GM12878 (cell line): ENCODE data around the gene PIP4K2A. TPM values are rescaled to one million over a fixed set of nuclear protein-coding genes. Genes with fewer than 3 reads are reported as not detected.

Source experiments
- ATAC-seq: fragments of 200-7000 bp; cut with Tn5 transposase; 3 replicates; pipeline ENCODE4 v1.9.1; 2020; ENCODE audit warnings: mild to moderate bottlenecking, moderate library complexity
- BruUV-seq: library from RNA; stranded (reverse); fragments of 400-500 nt; replicated peaks from 2 replicates; lab custom pipeline; 2021; lab: Mats Ljungman, UMichigan
- CTCF ChIA-PET: fragments of 300-600 bp; sonication (Branson Sonifier 250); formaldehyde crosslinking; extraction: SDS; loops from one replicate; lab custom pipeline; 2021; ENCODE audit warnings: inconsistent platforms; lab: Yijun Ruan, JAX
- POLR2A ChIA-PET: fragments of 350-600 bp; formaldehyde crosslinking; extraction: SDS; loops from one replicate; lab custom pipeline; 2021; ENCODE audit warnings: inconsistent platforms; lab: Charles Lee
- RAD21 ChIA-PET: fragments of 300-600 bp; sonication (Branson Sonifier 250); formaldehyde crosslinking; loops from one replicate; lab custom pipeline; 2023; ENCODE audit warnings: antibody characterized with exemption; ENCODE audit not compliant: unreplicated experiment; lab: Charles Lee
- SMC1A ChIA-PET: fragments of 300-600 bp; sonication (Branson Sonifier 250); formaldehyde crosslinking; loops from one replicate; lab custom pipeline; 2023; ENCODE audit not compliant: unreplicated experiment, uncharacterized antibody; lab: Charles Lee
- DNase-seq: peaks from one replicate; pipeline ENCODE4 v3.0.0-alpha.2; 2011; ENCODE audit warnings: low read depth, low spot score
- FAIRE-seq: peaks from 3 replicates; lab custom pipeline; 2011; peaks lifted over from hg19 to GRCh38; lab: Jason Lieb, UNC
- H2AFZ ChIP-seq: 2 replicates; pipeline ENCODE4 v1.6.0; 2011; ENCODE audit warnings: low read depth, low read length, control low read depth; ENCODE audit not compliant: control insufficient read depth
- H3K27ac ChIP-seq: 2 replicates; pipeline ENCODE4 v1.5.1; 2011; ENCODE audit warnings: control low read depth; ENCODE audit not compliant: control insufficient read depth, insufficient read depth
- H3K27me3 ChIP-seq, 2 experiments: replicated peaks in 1 of 2; 2 replicates each; pipeline versions ENCODE4 v1.6.0 to v1.6.1; 2011; ENCODE audit warnings: low read length in 1 of 2; ENCODE audit not compliant: control insufficient read depth in 2 of 2, insufficient read depth in 2 of 2
- H3K36me3 ChIP-seq, 2 experiments: 2 replicates each; pipeline ENCODE4 v1.5.1; 2011; ENCODE audit warnings: low read length in 1 of 2; ENCODE audit not compliant: control insufficient read depth in 2 of 2, insufficient read depth in 2 of 2
- H3K4me1 ChIP-seq: 2 replicates; pipeline ENCODE4 v1.6.1; 2011; ENCODE audit warnings: mild to moderate bottlenecking, low read length, moderate library complexity, mixed read lengths; ENCODE audit not compliant: control insufficient read depth, insufficient read depth
- H3K4me2 ChIP-seq: 2 replicates; pipeline ENCODE4 v1.6.0; 2011; ENCODE audit warnings: control low read depth; ENCODE audit not compliant: control insufficient read depth, insufficient read depth
- H3K4me3 ChIP-seq: fragments of 200-600 bp; sonication (generic); 2 replicates; pipeline ENCODE4 v1.5.1; 2016
- H3K79me2 ChIP-seq: 2 replicates; pipeline ENCODE4 v1.6.0; 2011; ENCODE audit warnings: low read length; ENCODE audit not compliant: control insufficient read depth, insufficient read depth
- H3K9ac ChIP-seq: 2 replicates; pipeline ENCODE4 v1.8.0; 2011; ENCODE audit warnings: low read length, control low read depth, mixed read lengths; ENCODE audit not compliant: control insufficient read depth, insufficient read depth
- H3K9me3 ChIP-seq: replicated peaks from 3 replicates; pipeline ENCODE4 v1.5.1; 2011; ENCODE audit warnings: mild to moderate bottlenecking, low read length; ENCODE audit not compliant: control insufficient read depth, insufficient read depth
- H4K20me1 ChIP-seq: 2 replicates; pipeline ENCODE4 v1.6.0; 2011; ENCODE audit not compliant: control insufficient read depth, insufficient read depth
- ESRRA ChIP-seq: IDR thresholded peaks from 2 replicates; pipeline ENCODE4 v1.6.1; 2012; ENCODE audit warnings: mild to moderate bottlenecking, low read length, improper control_type of control experiment
- JUND ChIP-seq: IDR thresholded peaks from 2 replicates; pipeline ENCODE4 v1.6.1; 2012; ENCODE audit warnings: low read depth, mild to moderate bottlenecking, low read length, improper control_type of control experiment, moderate library complexity
- NR2C1 ChIP-seq: fragments of 450-650 bp; IDR thresholded peaks from 2 replicates; pipeline ENCODE4 v1.6.1; 2017; ENCODE audit warnings: antibody characterized with exemption, mild to moderate bottlenecking, moderate library complexity
- RELA ChIP-seq: fragments of 450-650 bp; IDR thresholded peaks from 2 replicates; pipeline ENCODE4 v1.8.0; 2014; ENCODE audit warnings: borderline replicate concordance; ENCODE audit not compliant: partially characterized antibody
- SP1 ChIP-seq: IDR thresholded peaks from one replicate; pipeline ENCODE4 v1.6.1; 2011; ENCODE audit warnings: low read depth, low read length
- SRF ChIP-seq, 2 experiments: IDR thresholded peaks; 2 replicates each; pipeline ENCODE4 v1.6.1; 2011; ENCODE audit warnings: low read depth in 2 of 2, low read length in 2 of 2, mild to moderate bottlenecking in 1 of 2, moderate library complexity in 1 of 2
- WGBS: methylation state at CpG from one replicate; pipeline ENCODE4 v1.1.6; 2016; ENCODE audit warnings: low lambda C conversion rate; ENCODE audit not compliant: insufficient replicate concordance, insufficient coverage; ENCODE audit errors: missing lambda C conversion rate; 5-methylcytosine and 5-hydroxymethylcytosine counted together
- in situ Hi-C: fragments of 300-500 bp; cut with MboI; formaldehyde crosslinking; loops from 9 replicates; pipeline ENCODE4 v1.14.3; 2018; ENCODE audit warnings: mixed read lengths
- intact Hi-C: fragments of 100-400 bp; cut with micrococcal nuclease; formaldehyde crosslinking; loops from one replicate; pipeline ENCODE4 v1.14.2; 2022; ENCODE audit not compliant: unreplicated experiment
- polyA plus RNA-seq, 11 experiments: library from polyadenylated mRNA; depleted of rRNA in 4 of 11; unstranded in 6 of 11; stranded (reverse) in 5 of 11; fragments of >200 nt; fragmentation: Nextera tagmentation in 4 of 11; fragmentation: Illumina TruSeq in 1 of 11; extraction: Ambion mirVana in 4 of 11; extraction: Trizol in 1 of 11; gene quantifications; 1 replicate in 1 of 11; 2 replicates in 10 of 11; pipeline versions ENCODE4 v1.2.1 to v1.2.3, GENCODE V29; 2011 to 2016; ENCODE audit warnings: inconsistent platforms in 2 of 11, missing spikeins in 2 of 11, low read depth in 1 of 11
- total RNA-seq, 4 experiments: library from RNA; depleted of rRNA in 3 of 4; stranded (reverse); fragments of >200 nt in 3 of 4; fragmentation: Illumina TruSeq in 1 of 4; extraction: Trizol in 1 of 4; gene quantifications; 2 replicates each; pipeline versions ENCODE4 v1.2.1 to v1.2.3, GENCODE V29; 2013 to 2021
- TF ChIP-seq, protein P1 (sequence below): fragments of 450-650 bp; IDR thresholded peaks from 2 replicates; pipeline ENCODE4 v1.6.1; 2017; ENCODE audit warnings: borderline replicate concordance

PIP4K2A gene
- total and polyA plus RNA-seq, 10 of the 15 experiments (the other 5 are each of a cell fraction or from before 2014, with no cell fraction given), result 54.3 to 139 (median 84.4) TPM

DNA sequence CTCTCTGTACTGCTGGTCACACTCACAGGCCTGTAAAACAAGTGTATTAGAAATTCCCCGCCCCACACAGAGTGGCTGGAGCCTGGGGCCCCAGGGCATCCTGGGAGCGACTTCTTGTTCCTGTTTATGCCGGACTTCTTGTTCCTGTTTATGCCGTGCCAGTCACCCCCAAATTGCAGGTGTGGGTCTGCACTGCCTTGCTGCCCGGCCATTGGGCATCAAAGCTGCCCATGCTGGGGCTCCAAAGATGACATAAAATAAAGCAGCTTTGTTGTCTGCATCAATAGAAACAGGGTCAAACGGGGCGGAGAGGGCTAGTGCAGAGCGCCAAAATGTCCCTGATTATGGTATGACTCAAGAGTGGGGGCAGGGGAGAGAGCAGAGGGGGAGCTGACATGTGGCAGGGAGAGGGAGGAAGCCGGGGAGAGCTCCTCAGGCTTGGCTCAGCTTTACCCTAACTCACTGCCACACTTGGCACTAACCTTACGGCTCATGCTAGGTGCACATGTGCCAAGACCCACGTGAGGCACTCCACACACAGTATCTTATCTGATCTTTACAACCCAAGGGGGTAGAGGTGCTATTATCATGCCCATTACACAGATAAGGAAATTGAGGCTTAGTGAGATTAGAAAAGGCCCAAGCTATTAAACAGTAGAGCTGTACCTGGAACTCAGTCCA lies 98.4 kb downstream of the PIP4K2A start (continued):
- TF ChIP-seq SRF (IDR thresholded peaks at IDR 0.05; ENCODE audit: low read depth in 2 of 2, low read length in 2 of 2), result no peak
- TF ChIP-seq, protein P1, sequence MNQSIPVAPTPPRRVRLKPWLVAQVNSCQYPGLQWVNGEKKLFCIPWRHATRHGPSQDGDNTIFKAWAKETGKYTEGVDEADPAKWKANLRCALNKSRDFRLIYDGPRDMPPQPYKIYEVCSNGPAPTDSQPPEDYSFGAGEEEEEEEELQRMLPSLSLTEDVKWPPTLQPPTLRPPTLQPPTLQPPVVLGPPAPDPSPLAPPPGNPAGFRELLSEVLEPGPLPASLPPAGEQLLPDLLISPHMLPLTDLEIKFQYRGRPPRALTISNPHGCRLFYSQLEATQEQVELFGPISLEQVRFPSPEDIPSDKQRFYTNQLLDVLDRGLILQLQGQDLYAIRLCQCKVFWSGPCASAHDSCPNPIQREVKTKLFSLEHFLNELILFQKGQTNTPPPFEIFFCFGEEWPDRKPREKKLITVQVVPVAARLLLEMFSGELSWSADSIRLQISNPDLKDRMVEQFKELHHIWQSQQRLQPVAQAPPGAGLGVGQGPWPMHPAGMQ, result no peak
- no peak for TF ChIP-seq RELA
- TF ChIP-seq NR2C1, result no peak
- no peak for TF ChIP-seq SP1
- TF ChIP-seq ESRRA, result no peak

DNA sequence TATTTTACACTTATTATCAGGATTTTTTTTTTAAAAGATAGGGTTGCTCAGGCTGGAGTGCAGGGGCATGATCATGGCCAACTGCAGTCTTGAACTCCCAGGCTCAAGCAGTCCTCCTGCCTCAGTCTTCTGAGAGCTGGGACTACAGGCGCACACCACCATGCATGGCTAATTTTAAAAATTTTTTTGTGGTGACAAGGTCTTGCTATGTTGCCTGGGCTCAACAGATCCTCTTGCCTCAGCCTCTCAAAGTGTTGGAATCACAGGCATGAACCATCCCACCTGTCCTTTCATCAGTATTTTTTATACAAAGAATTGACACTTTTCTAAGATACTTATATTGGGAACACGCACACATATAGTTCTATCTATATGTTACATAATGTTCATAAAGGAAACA lies 99.3 kb downstream of the PIP4K2A start:
- CTCF ChIA-PET, result interaction anchor here (0.7 to 2.0 kb wide), 5 partner anchors 8 to 374 kb away, joined by 3 to 6 read pairs (median 4); no protein-coding TSS in a partner anchor
- Histone ChIP-seq H3K36me3 (peaks cover 2 to 7% of the 10 kb centered on the region in 2 experiments; a peak in 3 of 4 replicates), H4K20me1 (no peaks in the 10 kb centered on the region; the same call in 1 of the 2 replicates), H3K4me2 (peak overlapping the region; percentile 86), H3K27ac (peak overlapping the region; percentile 73)
- intact Hi-C loops, result no loop called here
- TF ChIP-seq JUND, result no peak
- TF ChIP-seq, all 136 proteins: peak for 0
- H3K79me2 ChIP-seq, result peaks cover 97% of the 10 kb centered on the region
- SMC1A ChIA-PET, result interaction anchor here (1.0 to 14.3 kb wide), 9 partner anchors 9 to 127 kb away, joined by 3 to 139 read pairs (median 11); no protein-coding TSS in a partner anchor
- in situ Hi-C loops, result no loop called here
- no TSS peak for BruUV-seq
- no peak overlapping the region for H2AFZ ChIP-seq
- RAD21 ChIA-PET, result interaction anchor here (1.0 to 2.1 kb wide), 7 partner anchors 9 to 85 kb away, joined by 3 to 6 read pairs (median 4); no protein-coding TSS in a partner anchor
- H3K9me3 ChIP-seq, result no peaks in the 10 kb centered on the region
- no peak for DNase-seq
- POLR2A ChIA-PET, result interaction anchor here (1.0 to 10.6 kb wide), 4 partner anchors 10 to 85 kb away, joined by 3 to 82 read pairs (median 14); no protein-coding TSS in a partner anchor
- H3K4me3 ChIP-seq, result 0 out of 2 replicates have a peak overlapping the region, but pooled peaks have one; percentile 54
- FAIRE-seq, result no peak
- peaks cover 61% of the 10 kb centered on the region for H3K4me1 ChIP-seq
- H3K9ac ChIP-seq, result peak overlapping the region; percentile 66
- 3% methylated on average over 2 of the region's 2 CpGs for WGBS
- H3K27me3 ChIP-seq, result no peaks in the 10 kb centered on the region
- no peak for ATAC-seq
